ENCODE data around the gene RAP1GDS1. TPM values are rescaled to one million over a fixed set of nuclear protein-coding genes. Genes with fewer than 3 reads are reported as not detected.

Gene RAP1GDS1
- polyA plus RNA-seq, 3 donors: 23.6 to 37.9 (median 37.8) TPM

GRCh38 chr4:98242063-98242462 is 19.1 kb upstream of the RAP1GDS1 start:
- H3K9ac ChIP-seq (ENCODE audit: insufficient read depth, low read length, poor library complexity, severe bottlenecking): no peak overlapping the region
- H3K36me3 ChIP-seq (replicated peaks in 1 of 2; ENCODE audit: control insufficient read depth in 1 of 2, insufficient read depth in 2 of 2, low read length in 2 of 2): no peaks in the 10 kb centered on the region
- H3K9me3 Mint-ChIP-seq: peaks cover 0 to 7% (median 3%) of the 10 kb centered on the region in 7 donors
- no peaks in the 10 kb centered on the region for H4K20me1 ChIP-seq (ENCODE audit: insufficient read depth, low read length)
- H3K4me3 Mint-ChIP-seq: no peak overlapping the region
- H3K4me2 ChIP-seq (replicated peaks; ENCODE audit: extremely low read depth, low read length, poor library complexity, severe bottlenecking): no peak overlapping the region
- DNase-seq: no peak
- no peak overlapping the region for H3K27ac Mint-ChIP-seq
- H3K4me1 Mint-ChIP-seq: no peaks in the 10 kb centered on the region
- peaks cover 0 to 3% (median 0%) of the 10 kb centered on the region in 3 donors for H3K27me3 Mint-ChIP-seq (ENCODE audit: low read depth in 3 of 3)
- no peak for TF ChIP-seq CTCF (IDR thresholded peaks at IDR 0.05)
- no peaks in the 10 kb centered on the region for H3K79me2 ChIP-seq (ENCODE audit: insufficient read depth, low read length)
- H3K27ac ChIP-seq (ENCODE audit: low read depth in 1 of 2, low read length in 2 of 2): no peak overlapping the region
- H3K36me3 Mint-ChIP-seq: no peaks in the 10 kb centered on the region
- no peaks in the 10 kb centered on the region for H3K9me3 ChIP-seq (replicated peaks in 1 of 2; ENCODE audit: control insufficient read depth in 1 of 2, insufficient read depth in 1 of 2, low read length in 2 of 2)
- intact Hi-C loops (cut with micrococcal nuclease): no loop called here
- no peak overlapping the region for H3K4me3 ChIP-seq (replicated peaks in 1 of 3; ENCODE audit: low read depth in 2 of 3, low read length in 3 of 3)
- no peak overlapping the region for H2AFZ ChIP-seq (ENCODE audit: insufficient read depth, low read depth, low read length, poor library complexity, severe bottlenecking)
- no peaks in the 10 kb centered on the region for H3K4me1 ChIP-seq (ENCODE audit: control insufficient read depth in 1 of 2, insufficient read depth in 2 of 2, low read length in 2 of 2)
- no CpG with 5 or more reads among the region's 1 CpG for WGBS (ENCODE audit: insufficient coverage)
- H3K27me3 ChIP-seq (ENCODE audit: control insufficient read depth in 2 of 2, insufficient read depth in 2 of 2, low read length in 2 of 2): no peaks in the 10 kb centered on the region

GRCh38 chr4:98242538-98242937 is 18.6 kb upstream of the RAP1GDS1 start:
- H3K36me3 Mint-ChIP-seq: no peaks in the 10 kb centered on the region
- Histone ChIP-seq H3K4me2 (replicated peaks; ENCODE audit: extremely low read depth, low read length, poor library complexity, severe bottlenecking) (no peak overlapping the region), H3K79me2 (ENCODE audit: insufficient read depth, low read length) (no peaks in the 10 kb centered on the region), H3K27ac (ENCODE audit: low read depth in 1 of 2, low read length in 2 of 2) (no peak overlapping the region), H2AFZ (ENCODE audit: insufficient read depth, low read depth, low read length, poor library complexity, severe bottlenecking) (no peak overlapping the region), H3K36me3 (replicated peaks in 1 of 2; ENCODE audit: control insufficient read depth in 1 of 2, insufficient read depth in 2 of 2, low read length in 2 of 2) (no peaks in the 10 kb centered on the region), H3K4me1 (ENCODE audit: control insufficient read depth in 1 of 2, insufficient read depth in 2 of 2, low read length in 2 of 2) (no peaks in the 10 kb centered on the region), H3K27me3 (ENCODE audit: control insufficient read depth in 2 of 2, insufficient read depth in 2 of 2, low read length in 2 of 2) (no peaks in the 10 kb centered on the region), H3K9me3 (replicated peaks in 1 of 2; ENCODE audit: control insufficient read depth in 1 of 2, insufficient read depth in 1 of 2, low read length in 2 of 2) (no peaks in the 10 kb centered on the region), H3K4me3 (replicated peaks in 1 of 3; ENCODE audit: low read depth in 2 of 3, low read length in 3 of 3) (no peak overlapping the region), H4K20me1 (ENCODE audit: insufficient read depth, low read length) (no peaks in the 10 kb centered on the region), H3K9ac (ENCODE audit: insufficient read depth, low read length, poor library complexity, severe bottlenecking) (no peak overlapping the region)
- no peaks in the 10 kb centered on the region for H3K4me1 Mint-ChIP-seq
- DNase-seq: no peak
- intact Hi-C loops (cut with micrococcal nuclease): no loop called here
- H3K9me3 Mint-ChIP-seq: peaks cover 0 to 7% (median 3%) of the 10 kb centered on the region in 7 donors
- no peak overlapping the region for H3K4me3 Mint-ChIP-seq
- no CpG with 5 or more reads among the region's 2 CpGs for WGBS (ENCODE audit: insufficient coverage)
- no peak for TF ChIP-seq CTCF (IDR thresholded peaks at IDR 0.05)
- peaks cover 0 to 3% (median 0%) of the 10 kb centered on the region in 3 donors for H3K27me3 Mint-ChIP-seq (ENCODE audit: low read depth in 3 of 3)
- no peak overlapping the region for H3K27ac Mint-ChIP-seq

Measured in CD14-positive monocyte (primary cell).